GM19240 (cell line): ENCODE data around the gene DSCAM.

ENCODE experiments used
- DNase-seq: peaks from one replicate; pipeline ENCODE4 v3.0.0; 2011; ENCODE audit warnings: low spot score; ENCODE audit not compliant: insufficient read length

Gene DSCAM

GRCh38 chr21:40016667-40017066 lies 830.3 kb downstream of the DSCAM start:
- DNase-seq: no peak

- DNase-seq: no peak
Measured at GRCh38 chr21:40016234-40016633, 830.7 kb downstream of the DSCAM start.

- no peak for DNase-seq
Measured at GRCh38 chr21:40015818-40016217, 831.1 kb downstream of the DSCAM start.

GRCh38 chr21:40014394-40014793 lies 832.6 kb downstream of the DSCAM start:
- no peak for DNase-seq

GRCh38 chr21:40013001-40013735 lies 833.8 kb downstream of the DSCAM start:
- no peak for DNase-seq

GRCh38 chr21:40011371-40011770 lies 835.6 kb downstream of the DSCAM start:
- DNase-seq: no peak

GRCh38 chr21:40002978-40003377 lies 844.0 kb downstream of the DSCAM start:
- DNase-seq: no peak

- DNase-seq: no peak
Measured at GRCh38 chr21:39984286-39984991, 862.5 kb downstream of the DSCAM start.

GRCh38 chr21:39980241-39980820 lies 866.6 kb downstream of the DSCAM start:
- DNase-seq: no peak

- no peak for DNase-seq
Measured at GRCh38 chr21:39979321-39979720, 867.6 kb downstream of the DSCAM start.

- no peak for DNase-seq
Measured at GRCh38 chr21:39976800-39977199, 870.2 kb downstream of the DSCAM start.

- no peak for DNase-seq
Measured at GRCh38 chr21:39972976-39973770, 873.8 kb downstream of the DSCAM start.

- no peak for DNase-seq
Measured at GRCh38 chr21:39972471-39972870, 874.5 kb downstream of the DSCAM start.

GRCh38 chr21:39971956-39972355 lies 875.0 kb downstream of the DSCAM start:
- DNase-seq: no peak

GRCh38 chr21:39969691-39970364 lies 877.1 kb downstream of the DSCAM start:
- no peak for DNase-seq

GRCh38 chr21:39968010-39968409 lies 878.9 kb downstream of the DSCAM start:
- DNase-seq: no peak

GRCh38 chr21:39966786-39967185 lies 880.2 kb downstream of the DSCAM start:
- DNase-seq: no peak

GRCh38 chr21:39965026-39965425 lies 881.9 kb downstream of the DSCAM start:
- no peak for DNase-seq

GRCh38 chr21:39961251-39961650 lies 885.7 kb downstream of the DSCAM start:
- no peak for DNase-seq
